Measurements from ENCODE around the gene DNM3.
A peak's percentile ranks its signal among the peaks of the same experiment; 100 is the strongest.

The DNM3 gene

GRCh38 chr1:172145656-172146055 lies 304.4 kb downstream of the DNM3 start:
- no peak for DNase-seq

DNA sequence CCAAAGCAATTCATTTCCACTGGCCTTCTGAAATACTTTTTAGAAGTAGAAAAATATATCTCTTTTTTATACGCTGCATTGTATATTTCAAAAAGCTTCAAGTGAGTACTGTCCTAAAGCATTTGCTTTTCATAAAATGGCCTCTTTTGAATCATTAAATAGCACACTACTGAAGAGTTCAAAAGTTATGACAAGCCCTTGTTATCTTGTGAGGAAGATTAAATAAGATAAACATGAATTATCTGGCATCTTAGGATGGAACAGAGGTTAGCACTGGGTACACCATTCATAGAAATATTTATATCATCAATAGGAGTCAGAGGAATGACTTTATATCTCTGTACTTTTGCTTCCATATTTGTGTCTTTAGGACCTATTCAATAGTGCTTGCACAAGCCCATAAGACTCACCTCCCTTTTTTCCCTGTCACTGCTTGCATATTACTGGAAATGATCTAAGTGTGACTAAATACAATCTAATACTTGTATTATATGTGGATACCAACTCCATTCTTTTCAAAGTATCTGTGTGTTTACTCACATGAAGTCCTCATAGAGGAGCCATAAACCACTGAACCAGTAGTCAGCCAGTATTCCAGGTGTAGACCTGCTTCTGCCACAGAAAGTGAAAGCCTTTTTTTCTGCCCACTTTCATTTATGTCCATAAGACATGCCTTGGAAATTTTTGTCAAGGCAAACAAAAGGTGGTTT lies 305.0 kb downstream of the DNM3 start:
- DNase-seq: no peak

DNA sequence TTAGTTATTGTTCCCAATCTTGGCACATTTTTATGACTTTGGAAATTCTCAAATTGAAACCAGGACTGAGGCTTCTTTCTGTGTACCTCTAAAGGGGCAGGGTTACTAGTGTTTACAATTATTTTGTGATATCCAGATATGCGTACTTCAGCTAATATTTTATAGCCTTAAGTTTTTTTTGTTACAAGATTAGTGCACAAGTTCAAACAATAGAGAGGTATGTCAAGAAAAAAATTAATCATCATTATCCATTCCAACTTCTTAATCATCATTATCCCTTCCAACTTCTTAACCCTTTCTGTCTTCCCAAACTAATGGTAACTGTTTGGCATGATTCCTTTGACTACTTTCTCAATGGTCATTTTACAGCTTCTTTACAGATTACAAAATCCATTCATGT lies 306.2 kb downstream of the DNM3 start:
- no peak for DNase-seq

GRCh38 chr1:172148213-172148612 lies 306.9 kb downstream of the DNM3 start:
- no peak for DNase-seq

DNA sequence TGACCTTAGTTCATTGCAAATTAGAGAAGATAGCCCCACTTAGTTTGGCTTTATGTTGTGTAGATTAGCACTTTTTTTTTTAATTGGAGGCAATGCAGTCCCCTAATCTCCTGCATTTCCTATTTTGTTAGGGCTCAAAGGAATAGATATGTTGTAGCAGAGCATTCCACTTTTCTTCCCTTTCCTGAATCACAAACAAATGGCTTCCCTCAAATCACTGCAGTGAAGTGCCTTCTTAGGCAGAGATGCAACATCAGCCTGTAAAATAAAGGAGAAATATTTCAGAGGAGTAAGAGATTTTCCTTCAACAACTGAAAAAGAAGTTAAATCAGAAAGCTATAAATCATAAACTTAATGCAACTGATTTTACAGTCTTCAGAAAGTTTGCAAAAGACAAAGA lies 307.4 kb downstream of the DNM3 start:
- DNase-seq: no peak

GRCh38 chr1:172149346-172149745 lies 308.0 kb downstream of the DNM3 start:
- DNase-seq: no peak

DNA sequence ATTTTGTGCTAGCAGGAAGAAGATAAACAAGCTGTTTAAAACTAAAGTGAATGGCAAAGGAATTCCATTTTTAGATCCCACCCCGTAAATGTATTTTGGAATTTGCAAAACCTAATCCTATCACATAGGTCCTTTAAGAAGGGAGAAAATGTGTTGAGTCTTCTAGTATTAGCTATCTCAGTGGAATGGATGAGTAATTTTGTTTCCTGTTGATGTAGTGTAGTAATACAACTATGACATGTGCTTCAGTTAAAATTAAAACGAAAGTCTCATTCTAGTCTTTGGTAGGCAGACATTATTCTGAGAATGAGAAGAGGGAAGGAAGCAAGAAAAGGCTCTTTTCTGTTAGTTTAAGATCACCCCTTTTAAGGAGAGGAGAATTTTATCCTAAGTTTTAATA lies 313.3 kb downstream of the DNM3 start:
- DNase-seq: no peak

GRCh38 chr1:172155766-172156165 lies 314.5 kb downstream of the DNM3 start:
- no peak for DNase-seq

GRCh38 chr1:172162236-172162635 lies 320.9 kb downstream of the DNM3 start:
- no peak for DNase-seq

GRCh38 chr1:172163498-172164215 lies 322.4 kb downstream of the DNM3 start:
- DNase-seq: no peak

DNA sequence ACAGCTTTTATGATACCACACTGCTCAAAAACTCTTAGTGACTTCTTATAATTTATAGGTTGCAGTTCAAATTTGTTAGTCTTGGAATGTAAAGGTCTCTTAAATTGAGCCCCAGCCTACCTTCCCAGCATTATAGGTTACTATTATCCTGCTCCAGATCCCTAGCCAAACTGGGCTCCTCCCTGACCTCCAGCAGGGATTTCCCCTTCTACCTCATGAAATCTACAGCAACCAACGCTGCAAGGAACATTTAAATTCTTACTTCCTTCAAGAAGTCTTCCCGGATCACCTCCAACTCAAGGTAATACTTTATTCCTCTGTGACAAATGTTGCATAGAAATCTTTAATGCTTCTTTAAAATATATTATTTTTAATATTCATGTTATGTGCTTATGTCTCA lies 324.1 kb downstream of the DNM3 start:
- DNase-seq: no peak

GRCh38 chr1:172167796-172168596 lies 326.7 kb downstream of the DNM3 start:
- DNase-seq: no peak

DNA sequence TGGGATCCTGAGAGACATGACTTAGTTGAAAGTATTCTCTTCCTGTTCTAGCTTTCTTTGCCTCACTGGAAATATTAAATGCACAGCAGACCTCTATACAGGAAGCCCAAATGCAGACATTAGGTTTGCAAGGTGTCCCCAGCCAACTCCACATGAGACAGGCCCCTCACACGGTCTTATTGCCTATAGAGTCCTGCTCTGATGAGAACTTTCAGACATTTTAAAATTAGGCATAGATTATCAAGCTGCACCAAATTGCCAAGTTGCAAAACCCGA lies 327.2 kb downstream of the DNM3 start:
- DNase-seq: no peak

GRCh38 chr1:172169836-172170235 lies 328.5 kb downstream of the DNM3 start:
- no peak for DNase-seq

DNA sequence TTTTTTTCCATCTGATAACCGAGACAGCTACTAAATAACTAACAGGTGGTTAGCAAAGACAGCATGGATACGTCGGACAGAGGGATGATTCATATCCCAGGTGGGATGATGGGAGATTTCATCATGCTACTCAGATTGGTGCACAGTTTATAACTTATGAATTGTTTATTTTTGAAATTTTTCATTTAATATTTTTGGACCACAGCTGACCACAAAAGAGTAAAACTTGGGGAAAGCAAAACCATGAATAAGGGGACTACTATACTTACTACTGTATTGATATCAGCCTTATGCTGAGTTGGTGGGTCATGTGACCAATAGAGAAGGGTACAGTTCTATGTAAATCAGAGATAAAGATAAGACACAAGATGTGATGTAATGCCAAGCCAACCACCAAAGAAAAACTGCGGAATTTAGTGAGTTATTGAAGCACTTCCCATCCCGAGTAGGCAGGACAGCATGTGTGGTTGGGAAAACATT lies 331.1 kb downstream of the DNM3 start:
- no peak for DNase-seq

DNA sequence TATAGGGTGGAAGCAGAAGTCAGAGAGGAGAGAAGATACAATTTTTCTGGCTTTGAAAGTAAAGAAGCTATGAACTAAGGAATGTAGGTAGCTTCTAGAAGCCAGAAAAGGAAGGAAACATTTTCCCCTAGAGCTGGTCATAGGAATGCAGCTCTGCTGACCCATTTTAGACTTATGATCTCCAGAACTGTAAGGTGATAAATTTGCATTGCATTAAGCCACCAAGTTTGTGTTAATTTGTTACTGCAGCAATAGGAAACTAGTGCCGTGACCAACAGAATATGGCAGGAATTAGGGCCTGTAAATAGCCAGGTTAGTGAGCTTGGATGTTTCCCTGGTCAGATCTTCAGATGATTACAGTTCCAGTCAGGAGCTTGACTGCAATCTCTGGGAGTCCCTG lies 334.9 kb downstream of the DNM3 start:
- DNase-seq: no peak

DNA sequence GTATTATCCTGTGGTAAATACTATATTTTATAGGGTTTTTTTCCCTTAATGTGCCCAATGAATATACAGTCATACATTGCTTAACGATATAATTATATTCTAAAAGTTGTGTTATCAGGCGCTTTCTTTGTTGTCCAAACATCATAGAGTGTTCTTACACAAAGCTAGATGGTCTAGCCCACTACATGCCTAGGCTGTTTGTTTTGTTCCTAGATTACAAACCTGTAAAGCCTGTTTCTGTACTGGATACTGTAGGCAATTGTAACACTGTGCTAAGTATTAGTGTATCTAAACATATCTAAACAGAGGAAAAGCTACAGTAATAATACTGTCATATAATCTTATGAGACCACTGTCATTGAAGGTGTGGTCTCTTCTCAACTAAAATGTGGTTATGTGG lies 336.6 kb downstream of the DNM3 start:
- no peak for DNase-seq

DNA sequence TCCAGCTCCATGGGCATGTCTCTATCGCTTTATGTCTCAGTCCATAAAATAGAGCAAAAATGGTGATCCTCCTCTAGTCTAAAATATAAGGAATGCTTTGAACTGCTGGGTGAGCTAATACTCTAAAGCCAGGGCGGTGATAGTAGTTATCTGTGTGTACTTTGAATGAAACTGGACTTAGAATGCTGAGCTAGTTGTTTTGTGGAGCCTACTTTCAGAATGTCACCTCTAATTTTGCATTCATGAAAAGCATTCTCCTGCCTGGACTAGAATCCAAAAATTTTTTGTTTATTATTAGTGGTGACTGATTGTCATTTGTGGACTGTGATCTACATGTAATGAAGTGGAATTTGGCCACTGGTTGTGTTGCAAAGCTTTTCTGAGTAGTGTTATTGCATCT lies 337.6 kb downstream of the DNM3 start:
- DNase-seq: no peak

DNA sequence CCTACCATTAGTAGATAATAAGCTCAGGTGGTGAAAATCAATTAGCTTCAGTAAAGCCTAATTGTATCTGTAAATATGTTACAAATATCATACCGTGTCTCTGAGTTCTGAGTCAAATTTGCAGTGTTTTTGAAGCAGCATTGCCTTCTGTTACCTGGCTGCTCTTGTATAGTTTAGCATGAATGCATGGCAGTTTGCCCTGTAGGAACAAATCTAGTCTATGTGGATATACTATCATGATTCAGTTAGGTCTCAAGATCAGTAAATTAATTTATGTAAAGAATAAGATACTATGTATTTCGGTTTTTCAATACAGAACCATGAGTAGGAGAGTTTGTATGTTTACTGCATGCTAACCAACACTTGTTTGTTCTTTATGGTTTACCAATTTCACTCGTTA lies 338.6 kb downstream of the DNM3 start:
- DNase-seq: no peak

DNA sequence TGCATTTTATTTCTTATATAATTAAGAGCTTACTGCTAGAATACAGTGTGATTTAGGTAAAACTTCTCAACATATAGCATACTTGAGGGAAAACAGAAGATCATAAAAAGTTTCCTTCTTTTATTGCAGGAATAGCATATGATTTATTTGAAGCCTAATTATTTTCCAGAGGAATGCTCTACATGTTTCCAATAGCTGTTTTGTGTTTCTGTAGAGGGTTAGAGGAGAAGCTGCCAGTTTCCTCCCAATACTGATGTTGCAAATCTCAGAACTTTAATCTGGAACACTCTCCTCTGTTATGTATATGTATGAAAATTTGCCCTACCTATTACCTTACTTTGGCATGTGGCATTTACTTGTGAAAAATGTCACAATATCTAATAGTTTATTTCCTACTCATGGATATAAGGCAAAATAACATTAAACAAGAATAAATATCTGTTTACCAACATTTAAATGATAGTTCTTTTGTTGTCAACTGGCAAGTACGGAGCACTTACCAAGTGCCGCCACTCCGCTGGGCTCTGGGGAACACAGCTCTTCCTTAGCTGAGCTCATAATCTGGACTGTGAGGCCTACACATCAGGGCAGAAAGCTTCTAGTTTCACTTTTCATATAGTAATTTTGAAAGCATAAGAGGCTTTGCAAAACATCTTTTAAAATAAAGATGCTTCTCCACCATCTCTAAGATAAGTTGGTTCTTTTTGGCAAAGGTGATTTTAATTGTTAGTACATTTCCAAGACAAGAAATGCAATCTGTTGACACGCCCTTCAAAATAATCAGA lies 339.4 kb downstream of the DNM3 start:
- DNase-seq: peak; percentile 59

GRCh38 chr1:172184506-172185191 lies 343.4 kb downstream of the DNM3 start:
- no peak for DNase-seq

DNA sequence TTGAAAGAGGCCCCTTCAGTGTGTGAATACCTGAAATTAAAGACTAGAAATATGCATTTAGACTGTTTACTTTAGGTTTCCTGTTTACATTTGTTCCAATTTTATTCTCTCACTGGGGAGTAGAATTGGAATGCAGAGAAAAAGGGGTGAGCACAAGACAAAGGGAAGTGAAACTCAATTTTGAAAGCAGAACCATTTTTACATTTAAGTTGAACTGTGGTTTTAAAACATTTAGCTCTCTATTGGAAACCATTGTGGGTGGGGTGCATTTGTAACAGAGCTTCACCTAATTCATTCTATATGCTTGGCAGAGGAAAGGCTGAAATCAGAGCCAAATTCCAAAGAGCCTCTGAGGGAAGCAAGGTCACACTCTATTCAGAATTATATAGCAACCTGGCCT lies 343.9 kb downstream of the DNM3 start:
- DNase-seq: no peak

DNA sequence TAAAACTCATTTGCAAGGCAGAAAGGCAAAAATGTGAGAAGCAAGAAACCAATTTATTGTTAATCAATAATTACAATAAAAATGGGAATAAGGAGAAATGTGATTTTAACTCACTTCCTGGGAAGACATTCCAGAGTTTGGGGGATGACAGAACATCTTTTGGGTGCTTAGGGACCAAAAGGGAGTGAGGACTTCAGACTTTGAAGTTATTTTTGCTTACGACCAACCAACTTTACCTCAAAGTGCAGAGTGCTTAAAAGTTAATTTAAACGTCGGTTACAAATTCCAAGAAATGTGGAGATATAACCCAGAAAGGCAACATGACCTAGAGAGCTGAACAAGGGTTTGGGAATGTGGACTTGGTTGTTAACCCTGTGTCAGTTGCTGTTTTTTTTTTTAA lies 344.7 kb downstream of the DNM3 start:
- no peak for DNase-seq

All from activated CD4-positive, alpha-beta T cell treated with anti-CD3 and anti-CD28 coated beads for 48 hours (primary cell).